Measurements from ENCODE around the gene GCNA.
"Not testable (repeated sequence)": the region's sequence is repeated elsewhere in the genome, so short reads cannot be mapped to it uniquely, and the experiment has no call there.

GRCh38 chrX:71559773-71560172, 18.5 kb upstream of the GCNA start:
- not testable (repeated sequence) for TF ChIP-seq POLR2A (IDR thresholded peaks at IDR 0.05; ENCODE audit: low read depth, low read length); TAF1 (IDR thresholded peaks at IDR 0.05; ENCODE audit: borderline replicate concordance, low read depth, low read length)

Data from GM12892 (cell line).